COLO668 (cell line): Measurements from ENCODE around the gene LRP5.

Source experiments
- DNase-seq: peaks from one replicate; lab custom pipeline; 2025; ENCODE audit not compliant: unreplicated experiment; lab: John Stamatoyannopoulos, UW

The LRP5 gene

DNA sequence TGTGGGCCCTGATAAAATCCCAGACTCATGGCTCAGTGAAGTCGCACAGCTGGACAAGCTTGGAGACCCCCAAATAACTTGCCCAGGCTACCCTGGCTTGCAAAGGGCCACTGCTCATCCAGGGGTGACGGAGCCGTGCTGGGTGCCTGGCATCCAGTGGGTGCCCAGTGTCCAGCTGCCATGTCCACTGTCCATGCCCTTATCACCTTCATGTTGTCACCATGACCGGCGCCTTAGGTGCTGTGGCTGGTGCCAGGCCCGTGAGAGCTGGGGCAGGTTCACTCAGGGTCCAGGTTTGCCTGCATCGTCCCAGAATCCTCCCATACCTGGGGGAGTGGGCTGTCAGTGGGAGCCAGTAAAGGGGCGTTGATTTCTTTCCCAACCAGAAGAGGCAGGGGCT lies 57.4 kb downstream of the LRP5 start:
- DNase-seq: no peak

DNA sequence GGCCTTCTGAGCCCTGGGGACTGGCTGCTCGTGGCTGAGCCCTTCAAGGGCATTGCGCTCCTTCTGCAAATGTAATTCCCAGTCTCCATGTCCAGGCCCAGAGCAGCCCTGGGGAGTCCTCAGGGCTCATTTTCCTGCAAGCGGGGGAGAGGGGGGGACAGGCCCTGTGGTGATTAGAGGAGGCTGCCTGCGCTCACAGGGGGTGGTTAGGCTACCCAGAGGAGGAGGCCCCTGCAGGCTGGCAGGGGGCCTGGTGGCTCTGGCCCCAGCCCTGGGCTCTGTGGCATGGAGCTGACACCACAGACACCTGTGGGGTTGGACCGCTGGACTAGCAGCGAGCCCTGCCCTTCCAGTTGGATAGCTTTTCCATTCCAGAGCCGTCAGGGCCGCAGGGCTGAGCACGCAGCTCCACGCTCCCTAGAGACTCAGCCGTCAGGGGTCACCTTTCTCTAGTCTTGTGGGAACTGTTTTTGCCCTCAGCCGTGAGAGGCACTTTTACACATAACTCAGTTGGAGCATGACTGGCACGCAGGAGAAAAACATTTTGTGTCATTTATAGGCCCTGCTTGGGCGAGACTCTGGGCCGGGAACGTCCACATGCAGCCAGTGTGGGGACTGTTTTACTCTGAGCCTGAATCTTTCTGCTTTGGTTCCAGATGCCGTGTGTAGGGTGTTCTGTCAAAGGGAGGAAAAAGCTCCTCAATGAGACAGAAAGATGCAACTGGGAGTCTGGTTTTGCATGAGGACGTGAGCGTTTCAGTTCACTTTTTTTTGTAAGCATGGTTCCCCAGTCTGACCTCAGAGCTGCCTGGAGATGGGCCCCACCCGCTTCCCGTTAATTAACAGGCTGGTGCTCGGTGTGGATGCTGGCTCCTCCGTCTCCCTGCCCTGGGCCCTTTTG lies 58.1 kb downstream of the LRP5 start:
- no peak for DNase-seq

DNA sequence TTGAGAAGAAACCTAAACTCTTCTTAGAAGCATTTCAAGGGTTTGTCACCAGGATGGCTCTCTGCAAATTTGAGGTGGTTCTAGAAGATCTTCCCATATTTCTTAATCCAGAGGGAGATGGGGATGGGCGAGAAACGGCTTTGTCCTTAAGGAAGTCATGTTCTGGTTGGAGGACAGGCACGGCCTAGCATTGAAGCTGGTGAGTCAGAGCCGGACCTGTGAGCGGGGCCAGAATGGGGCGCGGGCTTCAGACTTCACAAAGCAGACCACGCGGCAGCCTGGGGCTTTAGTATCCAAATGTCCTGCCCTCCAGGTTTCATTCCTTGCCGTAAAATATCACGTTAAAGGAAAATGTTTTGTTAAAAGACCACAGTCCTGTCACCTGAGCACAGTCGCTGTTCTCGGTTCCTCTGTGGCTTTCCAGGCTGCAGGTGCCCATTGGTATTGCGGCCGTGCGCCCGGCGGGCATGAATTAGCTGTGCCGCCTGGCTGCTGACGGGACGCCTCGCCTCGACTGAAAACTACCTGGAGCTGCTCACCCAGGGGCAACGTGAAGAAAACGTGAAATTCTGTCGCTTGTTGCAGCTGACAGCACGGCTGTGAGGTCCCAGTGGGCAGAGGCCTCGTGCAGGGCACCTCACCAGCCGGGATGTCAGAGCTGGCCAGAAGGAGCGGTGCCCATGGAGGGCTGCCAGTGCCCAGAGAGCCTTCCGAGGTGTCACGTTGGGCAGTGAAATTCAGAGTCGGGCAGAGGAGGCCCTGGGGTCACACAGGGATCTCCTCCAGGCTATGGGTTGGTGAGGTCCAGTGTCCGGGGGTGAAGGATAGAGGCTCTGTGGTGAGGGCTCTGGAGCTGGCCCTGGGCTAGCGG lies 59.0 kb downstream of the LRP5 start:
- no peak for DNase-seq

DNA sequence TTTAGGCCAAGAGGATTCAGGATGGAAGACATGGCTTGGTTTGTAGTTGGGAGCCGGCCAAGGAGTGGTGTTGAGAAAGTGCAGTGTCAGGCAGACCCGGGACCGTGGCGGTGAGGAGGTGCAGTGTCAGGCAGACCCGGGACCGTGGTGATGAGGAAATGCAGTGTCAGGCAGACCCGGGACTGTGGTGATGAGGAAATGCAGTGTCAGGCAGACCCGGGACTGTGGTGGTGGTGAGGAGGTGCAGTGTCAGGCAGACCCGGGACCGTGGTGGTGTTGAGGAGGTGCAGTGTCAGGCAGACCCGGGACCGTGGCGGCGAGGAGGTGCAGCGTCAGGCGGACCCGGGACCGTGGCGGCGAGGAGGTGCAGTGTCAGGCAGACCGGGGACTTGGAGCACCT lies 59.7 kb downstream of the LRP5 start:
- DNase-seq: no peak

DNA sequence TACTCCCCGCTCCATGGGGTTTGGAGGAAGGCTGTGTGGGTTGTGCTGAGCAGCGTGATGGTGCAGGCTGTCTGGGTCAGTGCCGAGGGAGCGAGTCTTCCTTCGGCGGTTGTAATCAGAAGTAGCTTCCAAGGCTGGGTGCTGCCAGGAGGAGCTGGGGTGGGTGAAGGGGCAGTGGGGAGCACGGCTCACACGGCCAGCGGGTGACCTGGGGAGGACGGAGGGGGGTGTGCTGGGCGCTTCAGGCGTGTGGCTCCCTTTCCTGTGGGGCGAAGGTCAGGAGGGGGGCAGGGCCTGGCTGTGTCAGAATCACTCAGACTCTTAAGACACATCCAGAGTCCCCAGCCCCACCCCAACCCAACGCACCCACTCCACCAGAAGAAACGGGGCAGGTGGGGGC lies 60.2 kb downstream of the LRP5 start:
- DNase-seq: no peak

DNA sequence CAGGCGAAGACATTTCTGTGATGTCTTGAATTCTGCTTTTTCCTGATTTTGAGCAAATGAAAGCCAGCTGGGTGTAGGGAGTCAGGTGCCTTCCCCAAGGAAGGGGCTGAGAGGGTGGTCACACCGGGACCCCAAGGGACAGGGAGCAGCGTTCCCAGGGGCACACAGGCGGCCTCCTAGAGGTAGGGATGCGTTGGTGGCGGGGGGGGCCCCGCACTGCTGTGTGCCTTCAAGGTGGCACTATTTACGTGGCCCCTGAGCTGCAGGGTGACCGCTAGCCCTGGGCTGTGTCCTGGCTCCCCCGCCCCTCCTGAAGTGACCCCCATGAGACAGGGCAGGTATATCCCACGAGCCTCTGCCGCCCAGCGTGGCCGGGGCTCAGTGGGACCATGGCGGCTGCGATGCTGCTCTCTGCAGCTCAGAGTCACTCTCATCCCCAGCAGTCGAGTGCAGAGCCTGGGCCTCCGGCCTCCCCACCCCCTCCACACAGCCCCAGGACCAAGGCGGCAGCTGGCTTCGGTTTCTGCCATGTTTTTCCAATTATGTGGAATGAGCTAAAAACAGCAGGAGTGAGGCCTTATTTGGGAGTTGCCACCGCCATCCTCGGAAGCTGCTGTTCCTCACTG lies 60.9 kb downstream of the LRP5 start:
- DNase-seq: no peak

DNA sequence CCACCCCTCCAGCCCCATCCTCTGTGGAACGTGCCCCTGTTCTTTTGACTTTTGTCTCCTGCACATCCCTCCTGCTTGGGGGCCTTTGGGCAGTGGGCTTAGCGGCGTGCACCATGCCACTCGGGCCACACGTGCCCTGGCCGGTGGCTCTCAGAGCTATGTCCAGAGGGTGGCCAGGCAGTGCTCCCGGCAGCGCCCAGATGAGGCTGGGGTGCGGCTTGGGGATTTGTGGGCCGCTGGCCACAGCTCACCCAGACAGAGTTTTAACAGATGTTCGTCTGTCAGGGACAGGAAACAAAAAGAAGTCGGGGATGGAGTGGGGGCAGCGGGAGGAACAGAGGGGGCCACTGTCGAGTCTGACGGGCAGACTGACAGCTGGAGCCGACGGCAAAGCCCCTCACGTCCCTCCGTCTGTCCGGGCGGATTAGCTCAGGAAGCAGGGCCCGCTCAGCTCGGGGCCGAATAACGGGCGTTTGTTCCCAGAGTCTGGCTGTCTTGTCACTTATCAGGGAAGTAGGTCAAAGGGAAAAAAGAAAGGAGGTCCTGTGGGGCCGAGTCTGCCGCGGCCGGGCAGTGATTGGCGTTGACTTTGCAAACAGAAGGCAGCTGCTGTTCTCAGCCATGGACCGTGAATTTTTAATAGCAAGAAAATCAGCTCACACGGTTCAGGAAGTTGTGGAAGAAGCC lies 61.6 kb downstream of the LRP5 start:
- peak; percentile 33 for DNase-seq

DNA sequence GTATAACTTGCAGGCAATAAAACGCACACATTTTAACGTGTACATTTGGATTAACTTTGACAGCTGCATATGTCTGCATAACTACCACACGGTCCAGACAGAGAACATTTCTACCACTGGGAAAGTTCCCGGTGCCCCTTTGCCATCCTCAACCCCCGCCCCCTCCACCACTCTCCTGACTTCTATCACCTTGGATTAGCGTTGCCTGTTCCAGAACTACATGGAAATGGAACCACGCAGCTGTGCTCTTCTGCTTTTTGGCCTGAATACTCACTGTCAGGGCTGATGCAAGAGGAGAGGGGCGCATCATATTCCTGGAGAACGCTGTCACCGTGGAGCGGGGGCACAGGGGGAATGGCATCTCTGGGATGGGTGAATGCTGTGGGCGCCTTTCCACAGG lies 62.1 kb downstream of the LRP5 start:
- DNase-seq: no peak

DNA sequence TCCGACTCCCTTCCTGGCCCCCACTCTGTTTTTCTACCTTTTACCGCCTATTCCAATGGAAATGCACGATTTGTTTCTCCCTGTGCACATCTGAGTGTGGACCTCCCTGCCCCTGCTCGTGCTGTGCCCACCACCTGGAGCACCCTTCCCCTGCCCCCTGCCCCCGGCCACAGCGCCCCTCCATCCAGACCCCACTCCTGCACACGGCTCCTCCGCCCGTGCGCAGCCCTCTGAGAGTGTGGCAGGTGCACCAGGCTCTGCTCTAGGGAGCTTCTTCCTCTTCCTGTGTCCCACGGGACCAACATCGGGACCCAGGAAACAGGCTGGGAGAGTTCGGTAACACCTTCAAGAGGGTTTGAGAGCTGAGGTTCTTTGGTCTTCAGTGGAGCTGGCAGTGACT lies 62.9 kb downstream of the LRP5 start:
- DNase-seq: no peak

DNA sequence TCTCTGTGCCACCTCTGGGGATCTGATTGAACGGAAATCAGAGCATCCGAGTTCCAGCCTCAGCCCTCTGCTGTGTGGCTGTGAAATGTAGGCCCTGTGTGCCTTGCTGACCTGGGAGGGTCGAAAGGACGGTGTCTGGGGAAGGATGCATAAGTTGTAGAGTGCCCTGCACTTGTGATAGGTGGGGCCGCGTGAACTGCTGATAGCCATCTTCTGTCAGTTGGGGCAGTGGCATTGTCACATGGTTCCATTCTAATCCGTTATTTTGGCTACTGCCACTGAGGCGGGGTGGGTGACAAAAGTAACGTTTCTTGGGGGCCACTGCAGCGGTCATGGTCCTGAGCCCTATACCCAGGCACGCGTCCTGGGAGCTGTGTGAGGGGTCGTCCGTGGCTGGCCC lies 63.4 kb downstream of the LRP5 start:
- no peak for DNase-seq

DNA sequence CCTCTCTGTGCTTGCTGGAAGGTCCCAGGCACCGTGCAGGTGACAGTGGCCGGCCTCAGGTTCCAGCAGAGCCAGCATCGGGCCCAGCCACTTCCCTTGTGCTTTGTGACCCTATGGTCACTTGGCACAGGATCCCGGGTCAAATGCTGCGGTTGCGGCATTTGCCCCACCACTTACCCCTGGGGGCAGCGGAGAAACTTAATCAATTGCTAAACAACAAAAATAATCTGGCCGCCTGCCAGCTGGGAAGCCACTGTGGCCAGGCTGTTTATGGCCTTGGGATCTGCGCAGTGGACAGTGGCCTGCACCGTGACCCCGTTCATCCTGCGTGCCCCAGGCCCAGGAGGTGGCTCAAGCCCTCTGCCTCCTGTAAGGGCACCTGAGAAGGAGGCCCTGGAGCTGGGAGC lies 65.0 kb downstream of the LRP5 start:
- no peak for DNase-seq

DNA sequence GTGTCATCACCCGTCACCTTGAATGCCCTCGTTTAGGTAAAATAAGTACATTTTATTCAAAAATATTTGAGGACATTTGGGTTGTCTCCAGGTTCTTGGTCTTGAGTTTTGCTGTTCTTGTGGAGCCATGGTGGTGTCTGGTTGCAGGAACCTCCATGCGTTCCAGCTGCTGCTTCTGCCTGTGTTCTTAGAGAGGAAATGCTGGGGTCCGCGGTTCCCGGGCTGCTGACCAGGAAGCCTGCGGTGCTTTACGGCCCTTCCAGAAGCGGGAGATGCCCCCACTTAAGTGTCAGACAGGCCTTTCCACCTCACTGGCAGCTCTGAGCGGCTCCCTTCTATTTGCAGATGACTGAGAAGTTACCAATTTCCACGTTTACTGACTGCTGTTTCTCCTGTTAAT lies 66.8 kb downstream of the LRP5 start:
- DNase-seq: peak; percentile 22

DNA sequence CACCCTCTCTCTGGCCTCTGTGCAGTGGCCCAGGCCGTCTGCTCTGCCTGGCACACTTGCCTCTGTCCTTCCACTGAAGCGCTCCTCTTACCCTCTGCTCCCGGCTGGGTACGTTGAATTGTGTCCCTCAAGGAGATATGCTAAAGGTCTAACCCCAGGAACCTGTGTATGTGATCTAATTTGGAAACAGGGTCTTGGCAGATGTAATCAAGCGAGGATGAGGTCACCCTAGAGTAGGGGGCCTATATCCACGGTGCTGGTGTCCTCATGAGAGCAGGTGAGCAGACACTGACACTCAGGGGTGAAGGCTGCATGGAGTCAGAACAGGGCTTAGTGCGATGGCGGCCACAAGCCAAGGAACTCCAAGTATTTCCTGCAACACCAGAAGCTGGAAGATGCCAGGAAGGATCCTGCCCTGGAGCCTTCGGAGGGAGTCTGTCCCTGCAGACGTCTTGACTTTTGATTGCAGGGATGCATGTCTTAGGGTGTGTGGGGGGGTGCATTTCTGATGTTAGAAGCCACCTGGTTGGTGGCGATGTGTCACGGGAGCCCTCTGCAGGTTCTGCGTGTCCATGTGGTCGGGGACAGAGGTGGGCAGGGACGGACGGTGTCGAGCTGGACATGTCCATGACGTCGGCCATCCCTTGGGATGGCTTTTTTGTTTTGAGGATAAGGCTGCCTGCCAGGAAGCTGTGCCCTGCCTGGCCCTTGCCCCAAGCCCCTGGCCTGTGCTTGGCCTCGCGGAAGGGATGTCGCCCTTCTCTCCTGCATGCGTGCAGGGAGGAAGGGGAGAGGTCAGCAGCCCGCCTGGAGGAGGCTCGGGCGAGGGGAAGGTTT lies 68.6 kb downstream of the LRP5 start:
- no peak for DNase-seq

DNA sequence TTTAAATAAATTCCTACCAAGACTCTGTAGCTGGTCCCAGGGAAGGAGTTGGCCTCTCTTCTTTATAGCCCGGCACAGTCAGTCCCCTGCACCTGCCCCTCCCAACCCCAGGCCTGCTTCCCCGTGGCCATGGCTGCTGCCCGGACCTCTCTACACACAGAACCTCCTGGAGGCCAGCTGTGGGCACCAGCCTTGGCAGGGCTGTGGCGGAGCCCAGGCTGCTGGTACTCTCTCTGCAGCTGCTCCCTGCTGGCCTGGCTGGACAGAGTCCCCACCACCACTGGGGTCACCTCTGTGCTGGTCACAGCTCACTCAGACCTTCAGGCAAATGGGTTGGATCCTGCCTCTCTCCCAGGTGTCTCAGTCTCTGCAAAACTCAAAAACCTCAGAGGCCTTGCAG lies 69.3 kb downstream of the LRP5 start:
- DNase-seq: peak; percentile 7

DNA sequence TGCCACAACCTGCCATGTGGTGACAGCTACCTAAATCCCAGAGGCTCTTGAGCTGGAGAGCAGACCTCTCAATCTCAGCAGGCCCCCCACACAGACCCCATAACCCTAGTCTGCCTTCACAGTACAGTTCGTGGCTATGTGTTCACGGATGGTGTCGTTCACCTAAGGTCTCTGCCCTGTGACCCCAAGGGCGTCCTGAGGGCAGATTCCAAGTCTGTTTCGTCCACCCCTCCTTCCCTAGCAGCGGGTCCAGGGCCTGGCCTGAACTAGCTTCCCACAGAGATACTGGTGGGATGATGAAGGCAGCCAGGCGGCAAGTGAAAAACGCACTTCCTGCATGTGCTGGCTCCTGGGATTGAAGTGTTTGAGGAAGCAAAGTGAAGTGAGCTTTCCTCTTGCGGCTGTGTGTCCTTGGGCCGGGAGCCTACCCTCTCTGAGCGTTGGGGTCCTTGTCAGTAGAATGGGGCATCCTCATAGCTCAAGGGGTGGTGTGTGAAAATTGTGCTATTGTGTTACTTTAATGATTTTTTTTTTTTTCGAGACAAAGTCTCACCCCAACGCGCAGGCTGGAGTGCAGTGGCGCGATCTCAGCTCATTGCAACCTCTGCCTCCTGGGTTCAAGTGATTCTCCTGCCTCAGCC lies 70.1 kb downstream of the LRP5 start:
- DNase-seq: no peak

DNA sequence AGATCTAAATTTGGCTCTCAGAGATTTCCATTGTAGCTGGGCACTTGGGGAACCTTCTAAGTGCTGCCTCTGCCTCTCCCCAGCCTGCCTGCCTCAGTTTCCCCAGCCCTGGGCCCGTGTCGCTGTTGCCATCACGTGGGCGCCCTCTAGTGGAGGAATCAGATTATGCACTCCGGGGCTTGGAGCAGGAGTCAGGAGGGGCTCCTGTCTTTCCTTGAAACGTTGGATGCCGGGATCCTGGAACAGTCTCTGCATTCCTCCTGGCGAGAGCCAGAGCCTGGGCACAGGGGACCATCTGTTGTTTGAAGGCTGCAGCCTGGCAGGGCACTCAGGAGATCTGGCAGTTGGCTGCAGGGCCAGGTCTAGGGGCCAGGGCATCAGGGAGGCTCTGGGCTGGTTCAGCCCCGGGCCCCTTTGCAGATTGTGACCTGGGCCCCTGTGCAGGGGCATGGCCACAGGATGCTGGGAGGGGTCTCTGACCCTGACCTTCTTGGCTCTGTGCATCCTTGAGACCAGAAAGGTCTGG lies 71.6 kb downstream of the LRP5 start:
- DNase-seq: peak; percentile 34

DNA sequence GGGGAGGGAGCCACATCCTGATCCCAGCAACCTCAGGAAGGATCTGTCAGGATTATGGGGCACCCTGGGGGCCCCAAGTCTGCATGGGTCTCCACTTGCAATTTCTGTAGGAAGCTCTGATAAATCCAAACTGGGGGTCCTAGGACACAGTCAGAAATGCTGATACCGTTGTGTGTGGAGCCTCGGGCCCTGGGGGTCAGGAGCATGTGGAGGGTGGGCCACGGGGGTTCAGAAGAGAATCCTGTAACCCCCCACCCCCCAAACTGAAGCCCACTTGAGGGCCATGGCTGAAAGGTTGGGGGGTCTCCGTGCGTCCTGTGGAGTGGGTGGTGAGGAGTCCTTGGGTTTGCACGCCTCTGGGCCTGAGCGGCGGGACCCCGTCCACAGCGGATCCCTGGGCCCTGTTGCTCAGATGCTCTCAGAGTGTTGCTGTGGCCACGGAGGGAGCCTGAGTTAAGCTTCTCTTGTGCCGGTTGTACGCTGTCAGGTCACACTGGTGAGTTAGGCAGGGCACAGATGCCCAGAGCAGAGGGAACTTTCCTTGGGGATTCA lies 72.2 kb downstream of the LRP5 start:
- DNase-seq: no peak

DNA sequence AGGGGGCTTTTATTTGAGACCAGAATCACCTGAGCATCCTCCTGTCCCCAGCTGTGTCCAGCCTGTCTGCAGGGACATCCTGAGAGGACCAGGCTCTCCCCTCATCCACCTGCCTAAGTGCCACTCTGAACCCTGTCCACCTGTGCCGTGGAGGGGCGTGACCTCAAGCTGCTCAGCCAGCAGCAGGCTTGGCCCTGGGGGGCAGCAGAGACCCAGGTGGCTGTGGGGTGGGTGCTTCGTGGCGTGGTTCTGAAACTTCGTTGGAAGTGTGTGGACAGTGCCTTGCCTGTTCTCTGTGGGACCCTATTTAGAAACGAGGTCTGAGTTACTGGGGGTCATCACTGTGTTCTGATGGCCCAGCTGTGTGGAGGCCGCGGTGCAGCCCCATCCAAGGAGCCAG lies 72.7 kb downstream of the LRP5 start:
- no peak for DNase-seq

DNA sequence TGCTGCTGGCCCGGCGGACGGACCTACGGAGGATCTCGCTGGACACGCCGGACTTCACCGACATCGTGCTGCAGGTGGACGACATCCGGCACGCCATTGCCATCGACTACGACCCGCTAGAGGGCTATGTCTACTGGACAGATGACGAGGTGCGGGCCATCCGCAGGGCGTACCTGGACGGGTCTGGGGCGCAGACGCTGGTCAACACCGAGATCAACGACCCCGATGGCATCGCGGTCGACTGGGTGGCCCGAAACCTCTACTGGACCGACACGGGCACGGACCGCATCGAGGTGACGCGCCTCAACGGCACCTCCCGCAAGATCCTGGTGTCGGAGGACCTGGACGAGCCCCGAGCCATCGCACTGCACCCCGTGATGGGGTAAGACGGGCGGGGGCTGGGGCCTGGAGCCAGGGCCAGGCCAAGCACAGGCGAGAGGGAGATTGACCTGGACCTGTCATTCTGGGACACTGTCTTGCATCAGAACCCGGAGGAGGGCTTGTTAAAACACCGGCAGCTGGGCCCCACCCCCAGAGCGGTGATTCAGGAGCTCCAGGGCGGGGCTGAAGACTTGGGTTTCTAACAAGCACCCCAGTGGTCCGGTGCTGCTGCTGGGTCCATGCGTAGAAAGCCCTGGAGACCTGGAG lies 74.1 kb downstream of the LRP5 start:
- DNase-seq: no peak
